Activated B cell treated with CpG ODN at 0.5 μM for 24 hours (primary cell): ENCODE results near the gene NRG3. TPM values are rescaled to one million over a fixed set of nuclear protein-coding genes. Genes with fewer than 3 reads are reported as not detected.

Experiments
- ATAC-seq: fragments of 200-7000 bp; cut with Tn5 transposase; one replicate; pipeline ENCODE4 v1.10.0; 2021; ENCODE audit warnings: low read depth, mild to moderate bottlenecking, moderate library complexity
- CTCF ChIA-PET: fragments of 350-600 bp; sonication (Branson Sonifier 250); formaldehyde crosslinking; loops from one replicate; lab custom pipeline; 2021; ENCODE audit warnings: antibody characterized with exemption; lab: Charles Lee
- POLR2A ChIA-PET: fragments of 350-600 bp; sonication (Branson Sonifier 250); formaldehyde crosslinking; loops from one replicate; lab custom pipeline; 2021; ENCODE audit warnings: antibody characterized with exemption; lab: Charles Lee
- DNase-seq: peaks from one replicate; pipeline ENCODE4 v3.0.0; 2022
- H3K27ac Mint-ChIP-seq: one replicate; pipeline ENCODE4 v1.8.0; 2020; ENCODE audit warnings: mixed read lengths
- H3K27me3 Mint-ChIP-seq: one replicate; pipeline ENCODE4 v1.8.0; 2021; ENCODE audit warnings: mixed read lengths
- H3K36me3 Mint-ChIP-seq: one replicate; pipeline ENCODE4 v1.8.0; 2021; ENCODE audit warnings: low read depth, mixed read lengths
- H3K4me1 Mint-ChIP-seq: one replicate; pipeline ENCODE4 v1.8.0; 2021; ENCODE audit warnings: mixed read lengths
- H3K4me3 Mint-ChIP-seq: one replicate; pipeline ENCODE4 v1.8.0; 2020; ENCODE audit warnings: mild to moderate bottlenecking, mixed read lengths
- H3K9me3 Mint-ChIP-seq: one replicate; pipeline ENCODE4 v1.8.0; 2020; ENCODE audit warnings: mixed read lengths
- CTCF ChIP-seq: fragments of 200-600 bp; IDR thresholded peaks from one replicate; pipeline ENCODE4 v1.8.0; 2022; ENCODE audit warnings: antibody characterized with exemption, mild to moderate bottlenecking
- intact Hi-C: fragments of 100-400 bp; cut with micrococcal nuclease; formaldehyde crosslinking; loops from one replicate; pipeline ENCODE4 v1.15.1; 2024
- total RNA-seq: library from RNA; stranded (reverse); gene quantifications from 2 replicates; pipeline ENCODE4 v1.2.3, GENCODE V29; 2022

NRG3 gene
- total RNA-seq, 1 donor from 2014 or later, result not detected

- ChIA-PET POLR2A (no interaction called here), CTCF (no interaction called here)
- Mint-ChIP-seq H3K27ac (no peak overlapping the region), H3K36me3 (no peaks in the 10 kb centered on the region), H3K4me1 (no peaks in the 10 kb centered on the region), H3K4me3 (no peak overlapping the region), H3K27me3 (no peaks in the 10 kb centered on the region), H3K9me3 (peaks cover 10% of the 10 kb centered on the region)
- no peak for ATAC-seq
- TF ChIP-seq CTCF, result no peak
- intact Hi-C loops, result no loop called here
- no peak for DNase-seq
Measured at GRCh38 chr10:82020999-82021398, 146.0 kb downstream of the NRG3 start.

GRCh38 chr10:82027711-82028110 is 152.7 kb downstream of the NRG3 start:
- ATAC-seq, result no peak
- Mint-ChIP-seq H3K9me3 (peaks cover 3% of the 10 kb centered on the region), H3K4me1 (no peaks in the 10 kb centered on the region), H3K4me3 (no peak overlapping the region), H3K27ac (no peak overlapping the region), H3K36me3 (no peaks in the 10 kb centered on the region), H3K27me3 (no peaks in the 10 kb centered on the region)
- no peak for DNase-seq
- TF ChIP-seq CTCF, result no peak
- intact Hi-C loops, result no loop called here
- CTCF ChIA-PET, result no interaction called here
- POLR2A ChIA-PET, result no interaction called here

- CTCF ChIA-PET, result no interaction called here
- no peak overlapping the region for H3K27ac Mint-ChIP-seq
- no peaks in the 10 kb centered on the region for H3K36me3 Mint-ChIP-seq
- TF ChIP-seq CTCF, result no peak
- no peak overlapping the region for H3K4me3 Mint-ChIP-seq
- H3K9me3 Mint-ChIP-seq, result peaks cover 2% of the 10 kb centered on the region
- ATAC-seq, result no peak
- no peaks in the 10 kb centered on the region for H3K27me3 Mint-ChIP-seq
- DNase-seq, result no peak
- no peaks in the 10 kb centered on the region for H3K4me1 Mint-ChIP-seq
- POLR2A ChIA-PET, result no interaction called here
- intact Hi-C loops, result no loop called here
Measured at GRCh38 chr10:82037076-82037475, 162.1 kb downstream of the NRG3 start.

GRCh38 chr10:82038587-82038986 is 163.6 kb downstream of the NRG3 start:
- ATAC-seq (no peak), DNase-seq (no peak)
- H3K4me1 Mint-ChIP-seq, result no peaks in the 10 kb centered on the region
- TF ChIP-seq CTCF, result no peak
- H3K27me3 Mint-ChIP-seq, result no peaks in the 10 kb centered on the region
- no peaks in the 10 kb centered on the region for H3K36me3 Mint-ChIP-seq
- peaks cover 4% of the 10 kb centered on the region for H3K9me3 Mint-ChIP-seq
- no peak overlapping the region for H3K4me3 Mint-ChIP-seq
- ChIA-PET CTCF (no interaction called here), POLR2A (no interaction called here)
- intact Hi-C loops, result no loop called here
- H3K27ac Mint-ChIP-seq, result no peak overlapping the region

GRCh38 chr10:82040336-82040735 is 165.3 kb downstream of the NRG3 start:
- Mint-ChIP-seq H3K9me3 (peaks cover 6% of the 10 kb centered on the region), H3K4me3 (no peak overlapping the region), H3K27ac (no peak overlapping the region), H3K4me1 (no peaks in the 10 kb centered on the region), H3K36me3 (no peaks in the 10 kb centered on the region), H3K27me3 (no peaks in the 10 kb centered on the region)
- ChIA-PET CTCF (no interaction called here), POLR2A (no interaction called here)
- intact Hi-C loops, result no loop called here
- TF ChIP-seq CTCF, result no peak
- DNase-seq (no peak), ATAC-seq (no peak)
